DLD1 (cell line): ENCODE measurements around the gene FNDC3A.
"Not testable (repeated sequence)": the region's sequence is repeated elsewhere in the genome, so short reads cannot be mapped to it uniquely, and the experiment has no call there.

ENCODE experiments used
- in situ Hi-C: cut with HindIII; loops from 2 replicates; pipeline ENCODE4 v1.10.0; 2017; ENCODE audit warnings: low sequenced_read_pairs

Gene FNDC3A

GRCh38 chr13:49070021-49070420 is 94.3 kb downstream of the FNDC3A start:
- in situ Hi-C loops, result not testable (repeated sequence)

- in situ Hi-C loops, result no loop called here
These were observed 95.7 kb downstream of the FNDC3A start for GRCh38 chr13:49071341-49071937.

- in situ Hi-C loops, result no loop called here
These were observed 107.2 kb downstream of the FNDC3A start for GRCh38 chr13:49082653-49083536.

- in situ Hi-C loops, result no loop called here
These were observed 109.2 kb downstream of the FNDC3A start for GRCh38 chr13:49084961-49085360.

GRCh38 chr13:49086722-49087121 is 111.0 kb downstream of the FNDC3A start:
- in situ Hi-C loops, result no loop called here

- in situ Hi-C loops, result no loop called here
These were observed 117.7 kb downstream of the FNDC3A start for GRCh38 chr13:49093376-49093775.

GRCh38 chr13:49097374-49097773 is 121.7 kb downstream of the FNDC3A start:
- in situ Hi-C loops, result no loop called here

- in situ Hi-C loops, result no loop called here
These were observed 122.5 kb downstream of the FNDC3A start for GRCh38 chr13:49098198-49098597.

- in situ Hi-C loops, result no loop called here
These were observed 123.2 kb downstream of the FNDC3A start for GRCh38 chr13:49098771-49099512.

GRCh38 chr13:49099513-49099877 is 123.8 kb downstream of the FNDC3A start:
- in situ Hi-C loops, result no loop called here

GRCh38 chr13:49100637-49101570 is 125.2 kb downstream of the FNDC3A start:
- in situ Hi-C loops, result no loop called here

GRCh38 chr13:49108196-49108595 is 132.5 kb downstream of the FNDC3A start:
- in situ Hi-C loops, result no loop called here

- in situ Hi-C loops, result no loop called here
These were observed 134.6 kb downstream of the FNDC3A start for GRCh38 chr13:49110122-49110912.

- in situ Hi-C loops, result no loop called here
These were observed 135.1 kb downstream of the FNDC3A start for GRCh38 chr13:49110913-49111170.

- in situ Hi-C loops, result no loop called here
These were observed 137.2 kb downstream of the FNDC3A start for GRCh38 chr13:49112782-49113525.

GRCh38 chr13:49113526-49114286 is 138.0 kb downstream of the FNDC3A start:
- in situ Hi-C loops, result no loop called here

GRCh38 chr13:49116873-49117272 is 141.2 kb downstream of the FNDC3A start:
- in situ Hi-C loops, result no loop called here

- in situ Hi-C loops, result not testable (repeated sequence)
These were observed 142.7 kb downstream of the FNDC3A start for GRCh38 chr13:49118455-49118854.
